ENCODE measurements around the gene LAG3. TPM values are rescaled to one million over a fixed set of nuclear protein-coding genes. Genes with fewer than 3 reads are reported as not detected.

Gene LAG3
- total RNA-seq, 1 experiment from 2014 or later = 3.3 TPM

DNA sequence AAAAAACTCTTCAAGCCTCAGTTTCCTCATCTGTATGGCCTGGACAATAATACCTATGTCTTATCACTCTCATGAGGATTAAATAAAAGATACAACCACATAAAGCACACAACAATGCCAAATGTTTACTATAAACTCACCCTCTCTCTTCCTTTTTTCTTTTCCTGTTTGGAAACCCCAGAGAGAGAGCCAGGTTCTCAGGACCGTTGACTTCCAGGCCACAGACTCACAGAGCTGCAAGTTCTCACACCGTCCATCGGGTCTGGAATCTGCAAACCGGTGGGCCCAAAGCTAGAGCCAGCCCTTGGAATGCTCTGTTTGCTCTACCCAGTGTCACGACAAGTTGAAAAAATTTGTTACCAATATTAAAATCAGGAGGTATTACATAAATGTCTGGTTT, 12.4 kb downstream of the LAG3 start:
- no peaks in the 10 kb centered on the region for H3K36me3 ChIP-seq (ENCODE audit: control insufficient read depth in 1 of 2, insufficient read depth in 2 of 2, low read length in 2 of 2)
- DNase-seq (ENCODE audit: low read depth, low spot score) = no peak
- no peaks in the 10 kb centered on the region for H3K9me3 ChIP-seq (ENCODE audit: control insufficient read depth in 1 of 2, insufficient read depth in 1 of 2, low read depth in 1 of 2, low read length in 2 of 2)
- no peak overlapping the region for H3K9ac ChIP-seq (ENCODE audit: low read length)
- no peaks in the 10 kb centered on the region for H4K20me1 ChIP-seq (ENCODE audit: insufficient read depth)
- TF ChIP-seq EZH2phosphoT487 (IDR thresholded peaks at IDR 0.05; ENCODE audit: borderline replicate concordance) = no peak
- TF ChIP-seq CBX3 (IDR thresholded peaks at IDR 0.05; ENCODE audit: low read depth) = no peak
- TF ChIP-seq, protein P1, sequence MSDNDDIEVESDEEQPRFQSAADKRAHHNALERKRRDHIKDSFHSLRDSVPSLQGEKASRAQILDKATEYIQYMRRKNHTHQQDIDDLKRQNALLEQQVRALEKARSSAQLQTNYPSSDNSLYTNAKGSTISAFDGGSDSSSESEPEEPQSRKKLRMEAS (IDR thresholded peaks at IDR 0.05) = no peak
- no peak for TF ChIP-seq ELF1 (IDR thresholded peaks at IDR 0.05; ENCODE audit: borderline replicate concordance, low read depth)
- TF ChIP-seq, protein P2, sequence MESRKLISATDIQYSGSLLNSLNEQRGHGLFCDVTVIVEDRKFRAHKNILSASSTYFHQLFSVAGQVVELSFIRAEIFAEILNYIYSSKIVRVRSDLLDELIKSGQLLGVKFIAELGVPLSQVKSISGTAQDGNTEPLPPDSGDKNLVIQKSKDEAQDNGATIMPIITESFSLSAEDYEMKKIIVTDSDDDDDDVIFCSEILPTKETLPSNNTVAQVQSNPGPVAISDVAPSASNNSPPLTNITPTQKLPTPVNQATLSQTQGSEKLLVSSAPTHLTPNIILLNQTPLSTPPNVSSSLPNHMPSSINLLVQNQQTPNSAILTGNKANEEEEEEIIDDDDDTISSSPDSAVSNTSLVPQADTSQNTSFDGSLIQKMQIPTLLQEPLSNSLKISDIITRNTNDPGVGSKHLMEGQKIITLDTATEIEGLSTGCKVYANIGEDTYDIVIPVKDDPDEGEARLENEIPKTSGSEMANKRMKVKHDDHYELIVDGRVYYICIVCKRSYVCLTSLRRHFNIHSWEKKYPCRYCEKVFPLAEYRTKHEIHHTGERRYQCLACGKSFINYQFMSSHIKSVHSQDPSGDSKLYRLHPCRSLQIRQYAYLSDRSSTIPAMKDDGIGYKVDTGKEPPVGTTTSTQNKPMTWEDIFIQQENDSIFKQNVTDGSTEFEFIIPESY (IDR thresholded peaks at IDR 0.05; ENCODE audit: extremely low read depth, insufficient replicate concordance, low read length) = no peak
- no peak for TF ChIP-seq TCF7L2 (IDR thresholded peaks at IDR 0.05; ENCODE audit: borderline replicate concordance, extremely low read depth, insufficient read depth, insufficient read length)
- TF ChIP-seq, protein P3, sequence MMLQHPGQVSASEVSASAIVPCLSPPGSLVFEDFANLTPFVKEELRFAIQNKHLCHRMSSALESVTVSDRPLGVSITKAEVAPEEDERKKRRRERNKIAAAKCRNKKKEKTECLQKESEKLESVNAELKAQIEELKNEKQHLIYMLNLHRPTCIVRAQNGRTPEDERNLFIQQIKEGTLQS (IDR thresholded peaks at IDR 0.05) = no peak
- TF ChIP-seq CEBPB (IDR thresholded peaks at IDR 0.05; ENCODE audit: low read depth) = no peak
- TF ChIP-seq POLR2A (IDR thresholded peaks at IDR 0.05; ENCODE audit: borderline replicate concordance, extremely low read depth, insufficient read depth, insufficient read length) = no peak
- no peak for TF ChIP-seq EZH2 (IDR thresholded peaks at IDR 0.05)
- no peak for TF ChIP-seq POLR2AphosphoS5 (IDR thresholded peaks at IDR 0.05; ENCODE audit: low read depth, low read length)
- TF ChIP-seq, protein P4, sequence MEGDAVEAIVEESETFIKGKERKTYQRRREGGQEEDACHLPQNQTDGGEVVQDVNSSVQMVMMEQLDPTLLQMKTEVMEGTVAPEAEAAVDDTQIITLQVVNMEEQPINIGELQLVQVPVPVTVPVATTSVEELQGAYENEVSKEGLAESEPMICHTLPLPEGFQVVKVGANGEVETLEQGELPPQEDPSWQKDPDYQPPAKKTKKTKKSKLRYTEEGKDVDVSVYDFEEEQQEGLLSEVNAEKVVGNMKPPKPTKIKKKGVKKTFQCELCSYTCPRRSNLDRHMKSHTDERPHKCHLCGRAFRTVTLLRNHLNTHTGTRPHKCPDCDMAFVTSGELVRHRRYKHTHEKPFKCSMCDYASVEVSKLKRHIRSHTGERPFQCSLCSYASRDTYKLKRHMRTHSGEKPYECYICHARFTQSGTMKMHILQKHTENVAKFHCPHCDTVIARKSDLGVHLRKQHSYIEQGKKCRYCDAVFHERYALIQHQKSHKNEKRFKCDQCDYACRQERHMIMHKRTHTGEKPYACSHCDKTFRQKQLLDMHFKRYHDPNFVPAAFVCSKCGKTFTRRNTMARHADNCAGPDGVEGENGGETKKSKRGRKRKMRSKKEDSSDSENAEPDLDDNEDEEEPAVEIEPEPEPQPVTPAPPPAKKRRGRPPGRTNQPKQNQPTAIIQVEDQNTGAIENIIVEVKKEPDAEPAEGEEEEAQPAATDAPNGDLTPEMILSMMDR (IDR thresholded peaks at IDR 0.05 in 2 of 3, conservative IDR thresholded peaks at IDR 0.05 in 1 of 3; ENCODE audit: borderline replicate concordance in 1 of 3, insufficient read depth in 1 of 3, low read depth in 2 of 3, low read length in 2 of 3) = no peak
- no peak for TF ChIP-seq RAD21 (IDR thresholded peaks at IDR 0.05; ENCODE audit: low read depth)
- TF ChIP-seq YY1 (IDR thresholded peaks at IDR 0.05; ENCODE audit: extremely low read depth, insufficient replicate concordance, low read depth, low read length) = no peak
- no peak overlapping the region for H3K4me3 ChIP-seq (replicated peaks in 1 of 2; ENCODE audit: low read depth in 1 of 2, low read length in 2 of 2)
- H3K4me2 ChIP-seq (ENCODE audit: low read length) = peak overlapping the region; percentile 33; the same call in 1 of the 2 replicates
- no peak for ATAC-seq
- no TSS peak for BruUV-seq (replicated peaks)
- H3K27me3 ChIP-seq (ENCODE audit: insufficient read depth, low read length) = no peaks in the 10 kb centered on the region
- ChIA-PET RAD21 (ENCODE audit: low non-redundant PET in 1 of 2, low total read pairs in 2 of 2, uncharacterized antibody in 2 of 2, unreplicated experiment in 2 of 2) (no interaction called here), POLR2A (interaction anchor here (0.7 kb wide), 1 partner anchor 38 kb away, joined by 3 read pairs; no protein-coding TSS in a partner anchor), CTCF (interaction anchor here (0.9 to 1.8 kb wide), 3 partner anchors 14 to 31 kb away, joined by 3 to 6 read pairs (median 5); partner anchors contain the start of genes MLF2 and PTMS)
- H3K79me2 ChIP-seq (ENCODE audit: insufficient read depth, low read length) = no peaks in the 10 kb centered on the region
- H3K27ac ChIP-seq (ENCODE audit: low read depth, low read length) = no peak overlapping the region
- intact Hi-C loops (cut with micrococcal nuclease) = no loop called here
- no peaks in the 10 kb centered on the region for H3K9me2 ChIP-seq (ENCODE audit: insufficient read depth)
- no peak overlapping the region for H2AFZ ChIP-seq (ENCODE audit: low read depth, low read length, poor library complexity, severe bottlenecking)
- H3K4me1 ChIP-seq (ENCODE audit: control insufficient read depth in 1 of 2, insufficient read depth in 2 of 2, low read length in 2 of 2) = peaks cover 0 to 13% of the 10 kb centered on the region in 2 experiments; a peak in 3 of 4 replicates

Data from HCT116 (cell line).